ENCODE measurements around the gene ZDHHC5.
"Not testable (repeated sequence)": the region's sequence is repeated elsewhere in the genome, so short reads cannot be mapped to it uniquely, and the experiment has no call there.

ZDHHC5 gene

DNA sequence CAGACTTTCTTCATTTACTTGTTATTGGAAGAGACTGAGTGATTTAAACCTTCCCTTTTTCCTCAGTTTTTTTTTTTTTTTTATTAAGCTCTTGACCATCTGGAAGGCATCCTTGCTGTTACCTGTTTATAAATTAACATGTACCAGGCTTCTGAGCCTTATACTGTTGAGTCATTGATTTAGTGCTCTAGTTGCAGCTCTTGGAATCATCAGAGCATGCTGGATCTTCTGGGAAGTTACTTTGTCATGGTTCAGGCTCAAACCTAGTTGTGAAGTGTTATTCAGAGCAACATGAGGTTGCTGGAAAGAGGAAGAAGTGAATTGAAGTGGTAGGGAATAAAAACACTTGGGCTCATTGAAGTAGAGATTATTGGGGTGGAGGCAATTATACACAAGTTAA, 6.3 kb downstream of the ZDHHC5 start:
- H3K27ac ChIP-seq, result peak overlapping the region; percentile 26; the same call in 1 of the 2 replicates
- TF ChIP-seq, protein P1, sequence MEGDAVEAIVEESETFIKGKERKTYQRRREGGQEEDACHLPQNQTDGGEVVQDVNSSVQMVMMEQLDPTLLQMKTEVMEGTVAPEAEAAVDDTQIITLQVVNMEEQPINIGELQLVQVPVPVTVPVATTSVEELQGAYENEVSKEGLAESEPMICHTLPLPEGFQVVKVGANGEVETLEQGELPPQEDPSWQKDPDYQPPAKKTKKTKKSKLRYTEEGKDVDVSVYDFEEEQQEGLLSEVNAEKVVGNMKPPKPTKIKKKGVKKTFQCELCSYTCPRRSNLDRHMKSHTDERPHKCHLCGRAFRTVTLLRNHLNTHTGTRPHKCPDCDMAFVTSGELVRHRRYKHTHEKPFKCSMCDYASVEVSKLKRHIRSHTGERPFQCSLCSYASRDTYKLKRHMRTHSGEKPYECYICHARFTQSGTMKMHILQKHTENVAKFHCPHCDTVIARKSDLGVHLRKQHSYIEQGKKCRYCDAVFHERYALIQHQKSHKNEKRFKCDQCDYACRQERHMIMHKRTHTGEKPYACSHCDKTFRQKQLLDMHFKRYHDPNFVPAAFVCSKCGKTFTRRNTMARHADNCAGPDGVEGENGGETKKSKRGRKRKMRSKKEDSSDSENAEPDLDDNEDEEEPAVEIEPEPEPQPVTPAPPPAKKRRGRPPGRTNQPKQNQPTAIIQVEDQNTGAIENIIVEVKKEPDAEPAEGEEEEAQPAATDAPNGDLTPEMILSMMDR (IDR thresholded peaks at IDR 0.05), result no peak
- TF ChIP-seq ZFX (IDR thresholded peaks at IDR 0.05; ENCODE audit: borderline replicate concordance), result no peak

DNA sequence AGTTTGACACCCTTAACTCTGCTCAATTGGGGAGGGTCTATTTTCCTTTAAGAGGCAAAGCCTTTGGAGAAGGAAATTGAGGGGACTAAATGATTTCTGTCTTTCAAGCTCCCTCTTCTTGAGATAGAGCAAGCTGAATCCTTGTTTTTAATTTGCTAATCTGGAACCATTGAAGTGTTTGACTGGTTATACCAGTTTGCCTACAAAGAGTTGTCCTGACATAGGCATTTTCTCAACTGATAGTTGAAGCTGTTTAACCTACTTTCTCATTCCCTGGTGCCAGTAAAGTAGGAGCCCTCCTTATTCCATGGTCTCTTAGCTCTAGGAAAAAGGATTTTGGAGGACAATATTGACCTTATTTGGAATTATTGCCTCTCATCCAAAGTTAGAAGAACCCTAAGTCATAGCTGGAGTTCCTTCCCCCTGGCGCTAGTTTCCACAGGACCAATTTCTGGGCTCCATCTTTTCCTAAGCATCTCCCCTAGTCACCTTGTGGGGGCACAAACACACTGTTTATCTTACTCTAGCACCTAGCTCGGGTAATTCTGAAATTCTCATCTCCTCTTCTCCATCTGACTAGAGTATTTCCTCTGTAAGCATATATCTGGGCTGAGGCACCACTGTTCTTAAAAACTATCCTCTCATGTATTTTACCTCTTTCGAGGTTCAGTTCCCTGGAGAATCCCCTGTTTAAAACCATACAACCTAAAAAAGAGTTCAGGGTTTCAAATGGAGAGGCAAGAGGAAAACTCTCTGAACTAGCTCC, 7.4 kb downstream of the ZDHHC5 start:
- TF ChIP-seq, protein P1 (IDR thresholded peaks at IDR 0.05), result no peak
- peak overlapping the region; percentile 26; the same call in 1 of the 2 replicates for H3K27ac ChIP-seq

DNA sequence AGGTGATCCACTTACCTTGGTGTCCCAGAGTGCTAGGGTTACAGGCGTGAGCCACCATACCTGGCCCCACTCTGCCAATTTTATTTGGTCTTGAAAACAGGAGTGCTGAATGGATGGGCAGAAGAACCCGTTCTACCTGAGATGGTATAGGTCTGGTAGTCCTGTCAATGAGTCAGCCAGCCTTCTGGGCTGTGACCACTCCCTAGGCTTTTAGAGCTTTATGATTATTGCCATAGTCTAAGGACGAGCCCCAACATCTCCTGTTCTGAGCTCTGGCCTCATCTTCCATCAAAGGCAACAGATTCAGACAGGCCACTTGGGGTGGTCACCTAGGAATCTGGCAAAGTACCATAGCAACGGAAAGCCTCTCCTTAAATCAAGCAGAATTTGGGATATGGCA, 11.5 kb downstream of the ZDHHC5 start:
- H3K27ac ChIP-seq, result no peak overlapping the region
- TF ChIP-seq ZFX (IDR thresholded peaks at IDR 0.05; ENCODE audit: borderline replicate concordance), result no peak
- TF ChIP-seq, protein P1 (IDR thresholded peaks at IDR 0.05), result no peak

DNA sequence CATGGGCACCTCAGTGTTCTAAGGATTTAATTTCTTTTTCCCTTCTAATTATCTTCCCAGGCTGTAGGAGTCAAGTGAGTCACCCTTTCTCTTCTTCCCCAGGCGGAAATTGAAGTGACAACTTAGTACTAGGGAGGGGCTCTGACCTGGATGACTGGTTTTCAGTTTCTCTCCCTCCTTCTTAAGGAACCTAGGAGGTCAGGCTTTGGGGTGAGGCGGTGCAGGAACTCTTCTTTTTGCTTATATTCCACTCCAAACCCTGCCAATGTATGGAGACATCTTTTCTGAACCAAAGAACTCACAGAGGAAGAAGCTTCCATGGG, 12.6 kb downstream of the ZDHHC5 start:
- TF ChIP-seq ZFX (IDR thresholded peaks at IDR 0.05; ENCODE audit: borderline replicate concordance), result no peak
- no peak overlapping the region for H3K27ac ChIP-seq

DNA sequence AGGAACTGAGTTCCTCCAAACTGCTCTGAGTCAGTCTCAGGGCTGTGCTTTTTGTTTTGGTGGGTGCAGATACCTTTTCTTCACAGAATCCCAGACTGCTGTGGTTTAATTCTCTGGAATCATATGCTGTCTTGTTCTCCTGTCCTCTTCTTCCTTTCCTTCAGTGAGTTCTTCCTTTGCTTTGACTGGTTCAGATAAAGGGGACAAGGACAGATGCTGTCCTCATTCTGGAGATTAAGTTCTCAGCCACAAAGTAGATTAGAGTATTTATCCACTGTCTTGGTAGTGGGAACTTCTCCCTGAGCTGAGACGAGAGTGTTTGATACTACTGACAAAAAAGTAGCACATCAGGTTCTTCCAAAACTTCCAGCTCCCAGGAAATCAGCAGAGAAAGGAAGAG, 13.3 kb downstream of the ZDHHC5 start:
- H3K27ac ChIP-seq, result no peak overlapping the region
- TF ChIP-seq, protein P1 (IDR thresholded peaks at IDR 0.05), result no peak
- no peak for TF ChIP-seq ZFX (IDR thresholded peaks at IDR 0.05; ENCODE audit: borderline replicate concordance)

DNA sequence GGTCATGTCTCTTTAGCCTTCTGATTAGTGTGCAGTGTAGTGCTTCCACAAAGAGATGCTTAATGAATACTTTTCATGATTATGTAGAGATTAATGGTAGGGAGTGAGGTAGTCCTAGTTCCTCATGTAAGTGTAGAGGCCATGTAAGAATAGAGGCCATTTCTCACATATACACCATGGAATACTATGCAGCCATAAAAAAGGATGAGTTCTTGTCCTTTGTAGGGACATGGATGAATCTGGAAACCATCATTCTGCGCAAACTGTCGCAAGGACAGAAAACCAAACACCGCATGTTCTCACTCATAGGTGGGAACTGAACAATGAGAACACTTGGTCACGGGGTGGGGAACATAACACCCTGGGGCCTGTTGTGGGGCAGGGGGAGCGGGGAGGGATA, 22.6 kb downstream of the ZDHHC5 start:
- H3K27ac ChIP-seq, result not testable (repeated sequence)

DNA sequence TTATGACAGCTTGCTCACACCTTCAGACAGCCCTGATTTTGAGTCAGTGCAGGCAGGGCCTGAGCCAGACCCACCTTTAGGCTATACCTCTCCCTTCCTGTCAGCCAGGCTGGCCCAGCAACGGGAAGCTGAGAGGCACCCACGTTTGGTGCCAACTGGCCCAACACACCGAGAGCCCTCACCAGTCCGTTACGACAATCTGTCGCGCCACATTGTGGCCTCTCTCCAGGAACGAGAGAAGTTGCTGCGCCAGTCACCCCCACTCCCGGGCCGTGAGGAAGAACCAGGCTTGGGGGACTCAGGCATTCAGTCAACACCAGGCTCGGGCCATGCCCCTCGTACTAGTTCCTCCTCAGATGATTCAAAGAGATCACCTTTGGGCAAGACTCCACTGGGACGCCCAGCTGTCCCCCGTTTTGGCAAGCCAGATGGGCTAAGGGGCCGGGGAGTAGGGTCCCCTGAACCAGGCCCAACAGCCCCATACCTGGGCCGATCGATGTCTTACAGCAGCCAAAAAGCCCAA, 31.0 kb downstream of the ZDHHC5 start:
- TF ChIP-seq, protein P1 (IDR thresholded peaks at IDR 0.05), result no peak
- TF ChIP-seq ZFX (IDR thresholded peaks at IDR 0.05; ENCODE audit: borderline replicate concordance), result no peak
- no peak overlapping the region for H3K27ac ChIP-seq

DNA sequence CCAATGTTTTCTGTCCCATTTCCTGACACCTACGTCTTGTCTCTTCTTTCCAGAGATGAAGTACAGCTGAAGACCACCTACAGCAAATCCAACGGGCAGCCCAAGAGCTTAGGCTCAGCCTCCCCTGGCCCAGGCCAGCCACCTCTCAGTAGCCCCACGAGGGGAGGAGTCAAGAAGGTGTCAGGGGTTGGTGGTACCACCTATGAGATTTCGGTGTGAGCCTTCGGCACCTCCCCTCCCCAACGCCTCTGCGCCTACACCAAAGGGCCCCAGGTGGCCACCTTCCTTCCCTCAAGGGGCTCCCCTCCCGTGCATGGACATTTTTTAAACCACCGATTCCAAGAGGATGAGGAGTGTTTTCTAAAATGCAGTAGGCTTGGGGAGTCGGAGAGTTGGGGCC, 31.9 kb downstream of the ZDHHC5 start:
- no peak overlapping the region for H3K27ac ChIP-seq

More for the DNA sequence above, 31.9 kb downstream of the ZDHHC5 start:
- TF ChIP-seq, protein P1 (IDR thresholded peaks at IDR 0.05), result no peak
- no peak for TF ChIP-seq ZFX (IDR thresholded peaks at IDR 0.05; ENCODE audit: borderline replicate concordance)
